HG03103 (cell line): Measurements from ENCODE around the gene GGCT.
"Not testable (repeated sequence)": the region's sequence is repeated elsewhere in the genome, so short reads cannot be mapped to it uniquely, and the experiment has no call there.

Experiments used
- ATAC-seq: cut with Tn5 transposase; IDR thresholded peaks from one replicate; pipeline ENCODE4 v1.9.1; 2021; ENCODE audit warnings: low read depth; ENCODE audit not compliant: unreplicated experiment

The GGCT gene, protein sequence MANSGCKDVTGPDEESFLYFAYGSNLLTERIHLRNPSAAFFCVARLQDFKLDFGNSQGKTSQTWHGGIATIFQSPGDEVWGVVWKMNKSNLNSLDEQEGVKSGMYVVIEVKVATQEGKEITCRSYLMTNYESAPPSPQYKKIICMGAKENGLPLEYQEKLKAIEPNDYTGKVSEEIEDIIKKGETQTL

DNA sequence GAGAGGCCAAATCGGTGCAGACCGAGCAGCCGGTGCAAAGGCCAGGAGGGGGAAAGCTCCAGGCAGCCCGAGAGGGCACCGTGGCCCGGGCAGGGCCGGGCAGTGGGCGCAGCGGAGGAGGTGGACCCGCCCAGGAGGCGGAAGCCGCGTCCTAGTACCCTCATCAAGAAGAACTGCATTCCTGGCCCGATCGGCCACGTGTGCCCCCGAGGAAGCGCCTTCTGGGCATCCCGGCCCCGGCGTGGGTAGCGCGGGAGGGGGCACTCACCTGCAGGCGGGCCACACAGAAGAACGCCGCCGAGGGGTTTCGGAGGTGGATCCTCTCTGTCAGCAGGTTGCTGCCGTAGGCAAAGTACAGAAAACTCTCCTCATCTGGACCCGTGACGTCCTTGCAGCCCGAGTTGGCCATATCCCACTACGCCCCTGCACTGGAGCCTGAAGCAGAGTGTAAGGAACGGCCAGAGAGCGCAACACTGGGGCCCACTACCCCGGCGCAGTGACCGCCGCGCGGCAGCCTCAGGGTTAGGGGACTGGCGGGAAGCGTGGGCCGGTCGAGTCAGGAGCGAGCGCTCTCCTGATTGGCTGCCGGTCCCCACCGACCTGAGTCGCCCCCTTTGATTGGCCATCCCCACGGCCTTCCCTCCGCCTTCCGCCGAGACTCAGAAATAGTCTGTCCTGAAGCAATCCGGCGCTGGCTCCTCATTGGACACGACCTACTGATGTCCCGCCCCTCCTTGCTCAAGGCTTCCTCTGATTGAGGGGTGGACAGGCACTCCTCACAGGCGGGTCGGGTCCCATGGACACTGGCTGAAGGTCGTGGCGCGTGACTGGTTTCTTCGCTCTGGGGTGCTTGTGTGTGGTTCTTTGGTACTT, at the start of gene GGCT:
Gene GGCT (minus strand): TSS at position 529 of the 873 bp plus-strand sequence. CDS start 120 bp downstream, at position 409.
- ATAC-seq: peak; percentile 97

DNA sequence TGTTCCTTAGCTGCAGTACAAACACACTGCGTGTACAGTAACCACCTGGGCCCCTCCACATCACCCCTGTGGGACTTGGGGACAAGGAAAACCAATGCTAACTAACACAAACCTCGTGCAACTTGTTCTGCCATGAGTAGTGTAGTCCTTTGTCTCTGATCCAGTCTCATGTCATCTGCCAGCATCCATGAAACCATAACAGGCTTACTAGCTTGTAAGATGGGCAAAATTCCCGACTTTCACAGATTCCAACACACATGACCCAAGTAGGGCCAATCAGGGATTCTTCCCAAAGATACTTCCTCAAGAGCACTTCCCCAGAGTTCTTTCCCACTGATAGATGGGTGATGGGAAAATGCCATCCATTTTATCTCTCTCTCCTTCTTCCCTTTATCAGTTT, 48.9 kb upstream of the GGCT start:
- ATAC-seq: no peak

DNA sequence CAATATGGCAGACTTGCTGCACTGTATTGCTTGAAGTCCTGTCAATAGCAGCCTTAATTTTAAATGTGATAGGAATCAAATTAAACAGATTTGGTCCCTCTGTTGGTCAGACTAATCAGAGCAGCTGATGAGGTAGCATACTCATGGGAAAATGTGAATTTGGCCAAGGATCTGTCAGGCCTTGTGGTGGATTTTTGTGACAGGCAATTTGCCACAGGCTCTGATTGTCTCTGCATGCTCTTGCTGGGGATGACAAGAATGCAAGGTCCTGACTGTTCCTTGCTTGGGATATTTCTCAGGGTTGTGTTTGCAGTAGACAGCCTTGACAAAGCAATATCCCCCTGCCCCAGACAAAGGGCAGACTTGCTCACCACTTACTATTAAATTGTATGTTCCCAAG, 48.5 kb upstream of the GGCT start:
- no peak for ATAC-seq

DNA sequence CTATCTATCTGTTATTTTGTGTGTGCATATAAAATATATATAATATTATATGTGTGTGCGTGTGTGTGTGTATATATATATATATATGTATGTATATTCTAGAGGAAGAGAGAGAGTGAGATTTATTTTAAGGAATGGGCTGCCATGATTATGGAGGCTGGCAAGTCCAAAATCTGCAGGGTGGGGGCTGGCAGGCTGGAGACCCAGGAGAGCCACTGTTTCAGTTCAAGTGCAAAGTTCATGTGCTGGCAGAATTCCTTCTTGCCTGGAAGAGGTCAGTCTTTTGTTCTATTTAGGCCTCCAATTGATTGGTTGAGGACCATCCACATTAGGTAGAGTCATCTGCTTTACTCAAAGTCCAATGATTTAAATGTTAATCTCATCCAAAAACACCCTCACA, 47.7 kb upstream of the GGCT start:
- ATAC-seq: no peak

DNA sequence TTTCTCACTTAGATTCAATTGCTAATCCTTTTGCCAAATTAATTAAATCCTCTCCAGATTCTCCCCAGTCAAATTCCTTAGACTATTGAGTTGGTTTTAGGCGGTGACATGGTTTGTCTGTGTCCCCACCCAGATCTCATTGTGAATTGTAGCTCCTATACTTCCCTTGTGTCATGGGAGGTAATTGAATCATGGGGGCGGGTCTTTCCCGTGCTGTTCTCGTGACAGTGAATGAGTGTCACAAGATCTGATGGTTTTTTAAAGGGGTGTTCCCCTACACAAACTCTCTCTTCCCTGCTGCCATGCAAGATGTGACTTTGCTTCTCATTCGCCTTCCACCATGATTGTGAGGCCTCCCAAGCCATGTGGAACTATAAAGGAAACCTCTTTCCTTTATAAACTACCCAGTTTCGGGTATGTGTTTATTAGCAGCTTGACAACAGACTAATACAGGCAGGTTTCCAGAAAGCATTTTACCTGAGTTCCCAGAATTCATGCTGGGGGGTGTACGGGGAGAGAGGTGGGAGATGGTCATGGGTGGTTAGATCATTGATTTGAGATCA, 45.4 kb upstream of the GGCT start:
- ATAC-seq: no peak

DNA sequence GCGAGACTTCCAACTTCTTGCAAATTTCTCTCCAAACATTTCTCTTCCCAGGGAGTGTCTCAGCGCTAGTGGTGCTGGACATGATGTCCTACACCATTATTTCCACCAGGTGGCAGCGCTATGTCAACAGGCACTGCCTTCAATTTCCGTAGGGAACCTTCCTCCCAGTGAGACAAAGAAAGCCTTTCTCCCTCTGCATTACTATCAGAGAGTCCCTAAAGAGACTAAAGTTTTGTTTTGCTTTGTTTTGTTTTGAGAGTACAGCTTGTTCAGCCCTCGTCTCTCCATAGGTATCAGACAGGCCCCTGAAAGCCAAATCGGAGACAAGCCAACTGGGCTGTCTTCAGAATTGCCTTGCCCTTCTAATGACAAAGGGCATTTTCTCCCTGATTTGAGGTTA, 44.2 kb upstream of the GGCT start:
- ATAC-seq: peak; percentile 62

DNA sequence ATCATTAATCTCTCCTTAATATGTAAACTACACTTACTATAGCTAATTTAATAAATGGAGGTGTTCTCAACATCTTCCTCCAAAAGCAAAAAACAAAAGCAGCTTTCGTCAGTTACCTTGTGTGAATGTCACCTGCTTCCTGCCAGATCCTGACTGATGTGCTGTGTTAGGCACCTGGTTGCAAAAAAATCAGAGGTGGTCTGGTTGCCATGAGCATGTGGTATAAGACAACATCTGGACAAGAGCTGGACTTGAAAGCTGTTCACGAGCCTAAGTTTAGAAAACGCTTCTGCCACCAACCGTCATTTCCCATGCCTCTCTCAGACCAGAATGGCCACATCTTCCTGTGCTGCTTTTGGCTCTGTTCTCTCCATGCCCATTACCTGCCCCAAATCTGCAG, 42.0 kb upstream of the GGCT start:
- no peak for ATAC-seq

DNA sequence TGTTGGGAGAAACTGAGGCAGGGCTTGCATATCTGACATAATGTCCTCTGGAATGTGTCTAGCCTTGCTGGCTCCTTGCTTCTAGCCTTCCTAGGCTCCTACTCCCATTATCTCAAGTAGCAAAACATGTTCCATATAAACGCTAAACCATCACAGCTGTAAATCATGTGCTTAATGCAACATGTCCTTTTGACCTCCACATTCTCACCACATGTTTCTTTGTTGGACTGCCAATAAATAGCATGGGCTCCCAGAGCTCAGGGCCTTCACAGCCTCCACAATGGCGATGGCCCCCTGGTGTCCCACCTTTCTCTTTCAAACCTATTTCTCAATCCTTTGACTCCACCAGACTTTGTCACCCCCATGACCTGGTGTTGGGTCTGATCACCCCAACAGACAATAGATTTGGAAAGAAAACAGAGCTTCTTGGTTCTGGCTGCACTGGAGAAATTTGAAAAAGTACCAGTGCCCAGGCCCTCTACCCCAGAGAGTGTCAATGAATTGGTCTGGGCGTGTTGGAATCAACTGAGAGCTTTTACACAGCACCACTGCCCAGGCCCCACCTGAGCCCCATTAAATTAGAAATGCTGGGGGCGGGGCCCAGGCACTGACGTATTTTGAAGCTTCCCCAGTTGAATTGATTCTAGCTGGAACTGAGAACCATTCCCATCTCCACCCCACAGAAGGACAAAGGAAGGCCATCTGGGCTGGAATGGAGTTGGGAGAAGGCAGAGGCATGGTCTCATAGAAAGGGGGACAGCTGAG, 41.3 kb upstream of the GGCT start:
- no peak for ATAC-seq

DNA sequence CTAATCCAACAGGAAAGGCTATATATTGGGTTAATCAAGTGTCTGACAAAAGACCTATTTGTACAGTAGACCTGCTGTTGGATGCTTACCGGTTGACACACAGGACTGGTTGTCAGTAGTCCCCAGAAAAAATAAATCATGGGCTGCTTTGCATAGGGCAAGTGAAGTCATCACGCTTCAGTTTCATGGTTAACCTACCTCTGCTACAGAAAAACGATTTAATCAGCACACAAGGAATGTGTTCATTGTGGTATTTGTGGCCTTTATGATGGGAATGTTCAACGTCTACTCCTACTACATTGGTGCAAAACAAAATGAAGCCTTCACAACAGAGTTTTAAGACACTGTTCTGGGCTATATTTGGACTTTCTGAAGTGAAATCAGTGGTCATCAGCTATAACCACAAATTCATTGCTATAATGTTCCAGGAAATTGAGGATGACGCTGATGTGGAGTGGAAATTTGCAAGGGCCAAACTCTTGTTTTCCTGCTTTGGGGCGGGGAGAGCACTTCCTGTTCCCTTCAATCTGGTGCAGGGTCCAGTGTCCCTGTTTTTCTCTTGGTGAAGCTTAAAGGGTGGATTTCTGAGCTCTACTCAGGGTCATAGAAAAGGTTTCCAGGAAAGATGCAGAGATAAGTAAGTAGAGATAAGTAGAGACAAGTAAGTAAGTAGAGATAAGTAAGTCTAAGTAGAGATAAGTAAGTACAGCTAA, 39.3 kb upstream of the GGCT start:
- no peak for ATAC-seq

DNA sequence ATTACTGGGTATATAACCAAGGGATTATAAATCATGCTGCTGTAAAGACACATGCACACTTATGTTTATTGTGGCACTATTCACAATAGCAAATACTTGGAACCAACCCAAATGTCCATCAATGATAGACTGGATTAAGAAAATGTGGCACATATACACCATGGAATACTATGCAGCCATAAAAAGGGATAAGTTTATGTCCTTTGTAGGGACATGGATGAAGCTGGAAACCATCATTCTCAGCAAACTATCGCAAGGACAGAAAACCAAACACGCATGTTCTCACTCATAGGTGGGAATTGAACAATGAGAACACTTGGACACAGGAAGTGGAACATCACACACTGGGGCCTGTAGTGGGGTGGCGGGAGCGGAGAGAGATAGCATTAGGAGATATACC, 38.5 kb upstream of the GGCT start:
- not testable (repeated sequence) for ATAC-seq

DNA sequence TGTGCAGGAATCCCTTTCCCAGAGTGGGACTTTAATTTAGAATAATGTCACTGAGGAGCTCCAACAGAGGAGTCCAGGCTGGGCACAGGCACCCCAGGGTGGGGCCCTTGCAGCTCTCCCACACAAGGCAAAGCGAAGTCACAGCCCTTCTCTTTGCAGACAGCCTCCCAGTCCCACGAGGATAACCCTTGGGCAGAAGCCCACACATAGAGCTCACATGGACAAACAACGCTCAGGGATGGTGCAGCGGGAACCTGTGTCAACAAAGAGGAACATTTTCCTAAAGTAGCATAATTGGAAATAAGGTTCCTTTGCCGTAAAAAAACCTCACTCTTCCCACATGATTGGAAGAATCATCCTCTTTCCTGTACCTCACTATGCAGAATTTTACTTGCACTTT, 29.3 kb upstream of the GGCT start:
- ATAC-seq: no peak

DNA sequence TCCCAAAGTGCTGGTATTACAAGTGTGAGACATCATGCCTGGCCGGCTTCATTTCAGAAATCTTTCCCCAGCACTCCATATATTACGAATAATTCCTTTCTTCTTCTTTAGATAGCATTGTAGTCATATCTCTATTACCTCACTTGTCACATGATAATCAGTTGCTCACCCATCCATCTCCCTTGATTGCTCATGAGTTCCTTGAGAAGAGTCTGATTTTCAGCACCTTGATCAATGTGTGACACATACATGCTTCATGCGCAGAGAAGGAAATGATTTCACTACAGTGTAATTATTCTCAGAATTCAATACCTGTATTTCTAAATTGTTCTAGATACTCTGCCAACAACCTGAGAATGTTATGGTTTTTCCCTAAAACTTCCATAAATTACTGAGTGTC, 26.7 kb upstream of the GGCT start:
- no peak for ATAC-seq

DNA sequence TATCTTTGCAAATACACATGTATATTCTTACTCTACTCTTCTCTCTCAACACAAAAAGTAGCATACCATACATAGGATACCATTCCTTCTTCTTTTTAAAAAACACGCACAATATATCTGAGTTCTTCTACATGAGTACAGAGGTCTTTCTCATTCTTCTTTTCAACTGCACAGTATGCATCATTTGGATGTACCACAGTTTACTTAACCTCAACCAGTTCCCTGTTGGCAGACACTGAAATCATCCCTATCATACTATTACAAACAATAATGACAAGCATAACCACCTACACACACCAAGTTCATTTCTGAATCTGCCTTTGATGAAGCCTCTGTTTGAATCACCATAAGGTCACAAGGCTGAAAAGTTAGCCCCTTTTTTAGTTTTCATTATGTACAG, 25.7 kb upstream of the GGCT start:
- ATAC-seq: no peak

DNA sequence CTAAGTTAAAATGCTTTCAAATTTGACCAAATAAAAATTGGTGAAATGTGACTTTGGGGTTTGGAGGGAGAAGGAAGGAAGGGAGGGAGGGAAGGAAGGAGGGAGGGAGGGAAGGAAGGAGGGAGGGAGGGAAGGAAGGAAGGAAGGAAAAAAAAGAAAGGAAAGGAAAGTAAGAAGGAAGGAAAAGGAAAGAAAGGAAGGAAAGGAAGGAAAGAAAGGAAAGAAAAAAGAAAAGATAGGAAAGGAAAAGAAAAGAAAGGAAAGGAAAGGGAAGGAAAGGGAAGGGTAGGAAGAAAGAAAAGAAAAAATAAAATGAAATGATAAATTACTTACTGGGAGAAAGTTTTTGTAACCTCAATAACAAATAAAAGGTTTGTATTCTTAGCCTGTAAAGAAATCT, 24.1 kb upstream of the GGCT start:
- ATAC-seq: no peak

DNA sequence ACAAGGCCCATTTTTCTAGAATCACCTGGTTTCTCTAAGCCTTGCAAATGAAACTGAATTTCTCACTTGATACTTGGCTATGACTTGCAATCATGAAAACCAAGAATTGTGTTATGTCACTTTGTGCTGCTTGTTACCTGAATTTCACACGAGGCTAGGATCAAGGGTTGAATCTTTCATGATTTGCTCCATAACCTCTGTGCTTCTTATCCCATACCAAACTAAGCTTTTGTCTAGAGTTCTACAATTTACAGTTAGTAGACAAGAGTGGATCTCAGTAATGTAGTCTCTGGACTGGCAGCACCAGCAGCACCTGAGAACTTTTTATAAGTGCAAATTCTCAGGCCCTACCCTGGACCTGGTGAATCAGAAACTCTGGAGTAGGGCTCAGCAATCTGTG, 22.7 kb upstream of the GGCT start:
- ATAC-seq: not testable (repeated sequence)

DNA sequence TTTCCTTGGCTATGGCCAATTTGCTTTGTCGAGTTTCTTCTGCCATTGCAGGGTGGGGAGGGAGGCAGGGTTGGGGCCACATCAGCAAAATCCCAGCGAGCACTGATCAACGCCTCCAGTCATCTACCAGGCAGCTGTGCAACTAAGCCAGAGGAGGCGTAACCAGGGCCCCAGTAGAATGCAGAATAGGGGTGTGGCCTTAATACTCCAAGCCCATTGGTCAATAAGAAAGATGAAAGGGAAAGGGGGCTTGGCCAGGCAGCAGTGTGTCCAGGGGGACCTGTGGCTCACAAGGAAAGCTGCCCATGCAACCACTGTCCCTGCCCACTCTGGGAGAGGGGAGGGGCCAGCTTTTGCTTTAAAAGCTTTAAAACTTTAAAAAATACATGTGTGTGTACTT, 21.5 kb upstream of the GGCT start:
- no peak for ATAC-seq

DNA sequence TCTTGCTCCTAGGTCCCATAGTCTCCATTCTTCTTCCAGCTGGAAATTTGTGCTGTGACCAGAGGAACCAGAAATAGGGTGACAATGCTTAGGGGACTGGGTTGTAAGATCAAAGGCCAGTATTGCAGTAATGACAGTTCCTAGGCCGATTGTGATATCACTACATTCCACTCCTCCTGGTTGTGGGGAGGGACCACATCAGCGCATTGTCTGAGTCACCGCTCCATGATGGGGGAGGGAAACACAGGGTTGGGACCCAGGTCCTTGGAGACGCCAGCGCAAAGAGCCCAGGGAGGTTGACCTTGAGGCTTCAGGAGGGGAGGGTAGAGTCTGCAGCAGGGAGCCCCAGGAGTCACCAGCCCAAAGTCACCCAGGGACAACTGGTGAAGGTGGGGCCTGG, 20.8 kb upstream of the GGCT start:
- no peak for ATAC-seq

DNA sequence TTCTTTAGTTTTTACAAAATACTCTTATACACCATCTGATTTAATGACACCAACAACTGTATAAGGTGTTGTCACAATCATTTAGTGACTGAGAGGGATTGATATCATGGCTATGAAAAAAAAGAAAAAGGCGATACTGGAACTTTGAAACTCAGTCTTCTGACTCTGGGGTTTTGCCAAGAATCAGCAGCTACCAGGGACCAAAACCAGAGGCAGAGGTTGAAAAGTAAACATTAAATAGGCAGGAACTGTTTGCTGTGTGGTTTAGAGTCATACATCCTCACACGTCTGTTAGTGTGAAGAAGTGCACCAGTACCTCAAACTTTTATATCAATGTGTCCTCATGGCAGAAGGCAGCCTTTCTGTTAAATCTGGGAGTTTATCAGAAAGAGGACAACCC, 19.9 kb upstream of the GGCT start:
- no peak for ATAC-seq

DNA sequence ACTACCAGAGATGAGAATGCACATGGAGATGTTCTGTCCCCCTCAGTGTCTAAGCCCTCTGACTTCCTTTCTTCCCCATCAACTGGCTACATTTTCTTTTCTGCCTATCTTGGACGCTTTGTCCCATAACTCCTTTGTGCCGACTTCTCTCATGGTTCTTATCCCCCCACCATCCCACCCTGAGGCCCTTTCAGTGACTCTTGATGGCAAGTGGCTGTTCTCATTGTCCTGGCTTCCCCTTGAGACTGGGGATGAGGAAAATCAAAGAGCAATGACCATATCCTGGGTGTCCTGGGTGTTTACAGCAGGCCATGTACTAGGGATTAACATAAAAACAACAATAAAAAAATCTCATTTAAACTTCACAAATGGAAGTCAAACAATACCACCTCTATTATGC, 18.8 kb upstream of the GGCT start:
- ATAC-seq: no peak

DNA sequence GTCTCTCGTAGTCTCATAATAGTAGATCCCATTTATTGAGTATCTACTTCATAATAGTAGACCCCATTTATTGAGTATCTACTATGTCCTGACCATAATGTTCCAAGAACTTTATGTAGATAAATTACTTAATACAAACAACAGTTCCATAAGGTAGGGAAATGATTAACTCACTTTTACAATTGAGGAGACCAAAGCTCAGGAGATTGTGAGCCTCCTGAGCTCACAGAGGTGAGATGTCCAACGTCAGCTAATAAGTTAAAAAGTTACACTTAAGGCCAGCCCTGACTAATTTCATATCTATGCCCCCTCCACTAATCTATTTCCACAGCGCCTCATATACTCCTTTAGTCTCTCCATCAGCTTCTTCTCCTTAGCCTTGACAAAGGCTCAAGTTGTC, 17.5 kb upstream of the GGCT start:
- ATAC-seq: no peak

DNA sequence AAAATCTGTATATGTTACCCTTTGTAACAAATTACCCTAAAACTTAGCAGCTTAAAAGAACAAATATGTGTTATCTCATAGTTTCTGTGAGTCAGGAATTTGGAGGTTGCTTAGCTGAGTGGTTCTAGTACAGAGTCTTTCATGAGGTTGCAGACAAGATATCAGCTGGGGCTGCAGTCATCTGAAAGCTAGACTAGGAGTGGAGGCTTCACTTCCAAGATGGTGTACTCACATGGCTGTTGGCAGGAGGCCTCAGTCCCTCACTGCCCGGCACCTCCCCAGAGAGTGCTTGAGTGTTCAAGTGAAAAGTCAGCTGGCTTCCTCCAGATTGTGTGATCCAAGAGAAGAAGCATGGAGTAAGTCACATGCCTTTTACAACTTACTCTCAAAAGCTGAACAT, 16.9 kb upstream of the GGCT start:
- no peak for ATAC-seq
